Panc1 (cell line): ENCODE data around the gene ZNF367. TPM values are rescaled to one million over a fixed set of nuclear protein-coding genes. Genes with fewer than 3 reads are reported as not detected.

Experiments
- ATAC-seq: fragments of 200-7000 bp; cut with Tn5 transposase; 2 replicates; pipeline ENCODE4 v1.9.1; 2020; ENCODE audit warnings: mild to moderate bottlenecking, moderate library complexity
- BruUV-seq: library from RNA; stranded (reverse); fragments of 400-500 nt; replicated peaks from 2 replicates; lab custom pipeline; 2021; lab: Mats Ljungman, UMichigan
- CTCF ChIA-PET: fragments of 300-600 bp; sonication (Branson Sonifier 250); formaldehyde crosslinking; loops from one replicate; lab custom pipeline; 2022; ENCODE audit warnings: antibody characterized with exemption; lab: Charles Lee
- POLR2A ChIA-PET: fragments of 300-600 bp; sonication (Branson Sonifier 250); formaldehyde crosslinking; loops from one replicate; lab custom pipeline; 2022; ENCODE audit warnings: antibody characterized with exemption; lab: Charles Lee
- DNase-seq: peaks from one replicate; pipeline ENCODE4 v3.0.0-alpha.2; 2010; ENCODE audit warnings: low read depth, low spot score
- H3K27ac ChIP-seq: 2 replicates; pipeline ENCODE4 v1.5.1; 2011; ENCODE audit warnings: mild to moderate bottlenecking, low read length, inconsistent platforms
- H3K27me3 ChIP-seq: fragments of 200-500 bp; sonication (Bioruptor generic); 2 replicates; pipeline ENCODE4 v1.6.0; 2014; ENCODE audit warnings: low read length, inconsistent platforms; ENCODE audit not compliant: control insufficient read depth, insufficient read depth
- H3K36me3 ChIP-seq: fragments of 200-500 bp; sonication (Bioruptor generic); 2 replicates; pipeline ENCODE4 v1.5.1; 2014; ENCODE audit warnings: inconsistent platforms, mild to moderate bottlenecking, low read length, moderate library complexity; ENCODE audit not compliant: control insufficient read depth, insufficient read depth
- H3K4me1 ChIP-seq: 2 replicates; pipeline ENCODE4 v1.5.1; 2011; ENCODE audit warnings: inconsistent platforms, mild to moderate bottlenecking, low read length, moderate library complexity; ENCODE audit not compliant: control insufficient read depth, insufficient read depth
- H3K4me3 ChIP-seq, 2 experiments: 2 replicates each; pipeline ENCODE4 v1.5.1; 2011 to 2012; ENCODE audit warnings: low read depth in 2 of 2, low read length in 2 of 2, mild to moderate bottlenecking in 2 of 2, inconsistent platforms in 1 of 2, moderate library complexity in 1 of 2
- H3K9me3 ChIP-seq: fragments of 200-500 bp; sonication (Bioruptor generic); 2 replicates; pipeline ENCODE4 v1.5.1; 2014; ENCODE audit warnings: low read depth, mild to moderate bottlenecking, inconsistent platforms, low read length, moderate library complexity; ENCODE audit not compliant: control insufficient read depth, insufficient read depth
- POLR2AphosphoS5 ChIP-seq: IDR thresholded peaks from 2 replicates; pipeline ENCODE4 v1.6.1; 2012; ENCODE audit warnings: mild to moderate bottlenecking, low read depth, low read length, moderate library complexity
- SIN3A ChIP-seq: IDR thresholded peaks from 2 replicates; pipeline ENCODE4 v1.6.1; 2012; ENCODE audit warnings: low read depth, mild to moderate bottlenecking, low read length, moderate library complexity, borderline replicate concordance; ENCODE audit not compliant: insufficient read depth
- TCF7L2 ChIP-seq: IDR thresholded peaks from 2 replicates; pipeline ENCODE4 v1.6.1; 2011; ENCODE audit warnings: mild to moderate bottlenecking, low read depth, low read length, inconsistent platforms
- in situ Hi-C: cut with HindIII; loops from 2 replicates; pipeline ENCODE4 v1.10.0; 2016; ENCODE audit warnings: low sequenced_read_pairs, low pct_unique_long_range_greater_than_20kb
- intact Hi-C: fragments of 100-400 bp; cut with micrococcal nuclease; formaldehyde crosslinking; loops from one replicate; pipeline ENCODE4 v1.10.0; 2022; ENCODE audit not compliant: unreplicated experiment
- total RNA-seq: library from RNA; stranded (reverse); gene quantifications from one replicate; pipeline ENCODE4 v1.2.1, GENCODE V29; 2021; ENCODE audit not compliant: unreplicated experiment
- TF ChIP-seq, protein P1 (sequence below), 2 experiments: IDR thresholded peaks; 2 replicates each; pipeline ENCODE4 v1.6.1; 2011 to 2012; ENCODE audit warnings: low read depth in 2 of 2, control low read depth in 1 of 2, low read length in 1 of 2, mild to moderate bottlenecking in 1 of 2, moderate library complexity in 1 of 2; ENCODE audit not compliant: insufficient read depth in 1 of 2
- TF ChIP-seq, protein P2 (sequence below): fragments of 450-650 bp; IDR thresholded peaks from 2 replicates; pipeline ENCODE4 v1.5.1; 2017; ENCODE audit warnings: mild to moderate bottlenecking

ZNF367 gene
- total RNA-seq, 1 experiment from 2014 or later = 12.4 TPM

DNA sequence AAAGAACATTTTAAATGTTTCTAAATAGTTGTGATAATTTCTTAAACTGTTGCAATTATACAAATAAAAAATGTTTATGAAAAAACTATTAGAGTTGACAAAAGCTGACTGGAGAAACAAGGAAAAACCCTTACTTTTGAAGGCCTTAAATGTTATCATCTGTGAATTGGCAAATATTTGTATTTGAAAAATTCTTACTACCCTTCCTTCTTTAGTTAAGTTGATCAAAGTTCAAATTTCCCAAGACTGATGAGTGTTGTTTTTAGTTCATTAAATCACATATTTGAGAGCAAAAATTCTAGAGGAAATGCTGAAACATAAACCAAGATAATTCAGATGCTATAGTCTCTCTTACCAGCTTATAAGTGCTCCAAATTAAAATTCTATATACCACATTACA lies 32.0 kb downstream of the ZNF367 start:
- ATAC-seq (no peak), DNase-seq (no peak)
- no TSS peak for BruUV-seq
- intact Hi-C loops (no loop called here), in situ Hi-C loops (no loop called here)
- no peak overlapping the region for H3K4me3 ChIP-seq
- peaks cover 6% of the 10 kb centered on the region; the same call in 1 of the 2 replicates for H3K36me3 ChIP-seq
- POLR2A ChIA-PET = no interaction called here
- H3K27ac ChIP-seq = no peak overlapping the region; the same call in 1 of the 2 replicates
- H3K9me3 ChIP-seq = no peaks in the 10 kb centered on the region
- no peak for TF ChIP-seq SIN3A
- TF ChIP-seq, protein P1, sequence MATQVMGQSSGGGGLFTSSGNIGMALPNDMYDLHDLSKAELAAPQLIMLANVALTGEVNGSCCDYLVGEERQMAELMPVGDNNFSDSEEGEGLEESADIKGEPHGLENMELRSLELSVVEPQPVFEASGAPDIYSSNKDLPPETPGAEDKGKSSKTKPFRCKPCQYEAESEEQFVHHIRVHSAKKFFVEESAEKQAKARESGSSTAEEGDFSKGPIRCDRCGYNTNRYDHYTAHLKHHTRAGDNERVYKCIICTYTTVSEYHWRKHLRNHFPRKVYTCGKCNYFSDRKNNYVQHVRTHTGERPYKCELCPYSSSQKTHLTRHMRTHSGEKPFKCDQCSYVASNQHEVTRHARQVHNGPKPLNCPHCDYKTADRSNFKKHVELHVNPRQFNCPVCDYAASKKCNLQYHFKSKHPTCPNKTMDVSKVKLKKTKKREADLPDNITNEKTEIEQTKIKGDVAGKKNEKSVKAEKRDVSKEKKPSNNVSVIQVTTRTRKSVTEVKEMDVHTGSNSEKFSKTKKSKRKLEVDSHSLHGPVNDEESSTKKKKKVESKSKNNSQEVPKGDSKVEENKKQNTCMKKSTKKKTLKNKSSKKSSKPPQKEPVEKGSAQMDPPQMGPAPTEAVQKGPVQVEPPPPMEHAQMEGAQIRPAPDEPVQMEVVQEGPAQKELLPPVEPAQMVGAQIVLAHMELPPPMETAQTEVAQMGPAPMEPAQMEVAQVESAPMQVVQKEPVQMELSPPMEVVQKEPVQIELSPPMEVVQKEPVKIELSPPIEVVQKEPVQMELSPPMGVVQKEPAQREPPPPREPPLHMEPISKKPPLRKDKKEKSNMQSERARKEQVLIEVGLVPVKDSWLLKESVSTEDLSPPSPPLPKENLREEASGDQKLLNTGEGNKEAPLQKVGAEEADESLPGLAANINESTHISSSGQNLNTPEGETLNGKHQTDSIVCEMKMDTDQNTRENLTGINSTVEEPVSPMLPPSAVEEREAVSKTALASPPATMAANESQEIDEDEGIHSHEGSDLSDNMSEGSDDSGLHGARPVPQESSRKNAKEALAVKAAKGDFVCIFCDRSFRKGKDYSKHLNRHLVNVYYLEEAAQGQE (IDR thresholded peaks at IDR 0.05; ENCODE audit: insufficient read depth in 1 of 2, low read depth in 2 of 2, low read length in 1 of 2) = no peak
- TF ChIP-seq POLR2AphosphoS5 = no peak
- TF ChIP-seq, protein P2, sequence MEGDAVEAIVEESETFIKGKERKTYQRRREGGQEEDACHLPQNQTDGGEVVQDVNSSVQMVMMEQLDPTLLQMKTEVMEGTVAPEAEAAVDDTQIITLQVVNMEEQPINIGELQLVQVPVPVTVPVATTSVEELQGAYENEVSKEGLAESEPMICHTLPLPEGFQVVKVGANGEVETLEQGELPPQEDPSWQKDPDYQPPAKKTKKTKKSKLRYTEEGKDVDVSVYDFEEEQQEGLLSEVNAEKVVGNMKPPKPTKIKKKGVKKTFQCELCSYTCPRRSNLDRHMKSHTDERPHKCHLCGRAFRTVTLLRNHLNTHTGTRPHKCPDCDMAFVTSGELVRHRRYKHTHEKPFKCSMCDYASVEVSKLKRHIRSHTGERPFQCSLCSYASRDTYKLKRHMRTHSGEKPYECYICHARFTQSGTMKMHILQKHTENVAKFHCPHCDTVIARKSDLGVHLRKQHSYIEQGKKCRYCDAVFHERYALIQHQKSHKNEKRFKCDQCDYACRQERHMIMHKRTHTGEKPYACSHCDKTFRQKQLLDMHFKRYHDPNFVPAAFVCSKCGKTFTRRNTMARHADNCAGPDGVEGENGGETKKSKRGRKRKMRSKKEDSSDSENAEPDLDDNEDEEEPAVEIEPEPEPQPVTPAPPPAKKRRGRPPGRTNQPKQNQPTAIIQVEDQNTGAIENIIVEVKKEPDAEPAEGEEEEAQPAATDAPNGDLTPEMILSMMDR = no peak
- TF ChIP-seq TCF7L2 = no peak
- H3K27me3 ChIP-seq = no peaks in the 10 kb centered on the region
- peaks cover 14% of the 10 kb centered on the region for H3K4me1 ChIP-seq
- CTCF ChIA-PET = no interaction called here

DNA sequence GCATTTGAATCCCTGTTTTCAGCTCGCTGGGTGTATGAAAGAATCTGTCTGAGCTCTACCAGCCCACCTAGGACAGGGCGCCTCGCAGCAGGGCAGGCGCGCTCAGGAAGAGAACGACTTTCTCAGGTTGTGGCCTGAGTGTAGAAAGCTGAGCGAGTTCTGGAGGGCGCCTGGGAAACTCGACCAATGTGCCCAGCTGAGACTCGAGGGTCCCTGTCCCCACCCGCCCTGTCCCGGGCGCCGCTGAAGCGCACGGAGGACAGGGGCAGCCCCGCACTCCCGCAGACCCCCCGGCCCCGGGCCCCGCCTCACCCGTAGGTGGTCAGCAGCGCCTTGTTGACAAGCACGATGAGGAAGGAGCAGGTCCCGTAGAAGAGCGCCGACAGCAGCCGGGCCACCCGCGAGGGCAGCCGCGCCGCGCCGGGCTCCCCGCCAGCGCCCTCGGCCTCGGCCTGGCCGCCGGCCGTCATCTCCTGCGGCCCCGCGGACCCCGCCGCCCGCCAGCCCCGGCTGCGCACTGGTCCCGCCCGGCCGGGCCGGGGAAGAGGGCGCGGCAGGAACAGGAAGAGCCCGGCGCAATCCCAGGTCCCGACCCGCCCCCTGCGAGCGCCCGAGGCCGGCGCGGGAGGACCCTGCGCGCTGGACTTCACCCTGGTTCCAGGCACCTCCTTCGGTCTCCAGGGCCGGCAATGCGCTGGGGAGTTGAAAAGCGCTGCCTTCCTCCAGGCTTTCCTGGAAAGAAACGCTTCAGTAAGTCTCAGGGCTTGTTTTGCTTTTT lies 34.8 kb downstream of the ZNF367 start, which contains the start of gene SLC35D2:
Gene SLC35D2 (minus strand): TSS at position 547 of the 778 bp plus-strand sequence. CDS start 77 bp downstream, at position 470.
- Histone ChIP-seq H3K36me3 (peaks cover 6% of the 10 kb centered on the region; the same call in 1 of the 2 replicates), H3K27ac (peak within 1 kb of the TSS; percentile 97), H3K27me3 (no peaks in the 10 kb centered on the region), H3K9me3 (no peaks in the 10 kb centered on the region), H3K4me3 (peak within 1 kb of the TSS; percentile 59 to 76), H3K4me1 (peaks cover 14% of the 10 kb centered on the region)
- in situ Hi-C loops = no loop called here
- ChIA-PET CTCF (interaction anchor here (0.7 kb wide), 1 partner anchor 18 kb away, joined by 3 read pairs; no protein-coding TSS in a partner anchor), POLR2A (interaction anchor here (0.6 kb wide), 1 partner anchor 33 kb away, joined by 10 read pairs; no protein-coding TSS in a partner anchor)
- ATAC-seq (peak; percentile 97), DNase-seq (no peak)
- intact Hi-C loops = no loop called here
- TF ChIP-seq SIN3A (peak; percentile 76; the same call in 1 of the 2 replicates), POLR2AphosphoS5 (peak; percentile 48; the same call in 1 of the 2 replicates)
- TF ChIP-seq, protein P2 = no peak
- BruUV-seq = no TSS peak
